Endothelial cell of coronary artery (primary cell): ENCODE measurements around the gene TRPM7. TPM values are rescaled to one million over a fixed set of nuclear protein-coding genes. Genes with fewer than 3 reads are reported as not detected.

Source experiments
- total RNA-seq: library from RNA; depleted of rRNA; stranded (reverse); fragments of >200 nt; gene quantifications from 2 replicates; pipeline ENCODE4 v1.2.3, GENCODE V29; 2014

TRPM7 gene
- total RNA-seq, result 25.4 and 32.9 TPM in 2 replicates

GRCh38 chr15:50686469-50687301, at the start of gene TRPM7:
Gene TRPM7 (minus strand): TSS chr15:50686797. CDS start chr15:50686533, 264 bp downstream.

GRCh38 chr15:50546566-50546965, 140.0 kb downstream of the TRPM7 start, which contains the start of gene USP50:
Gene USP50 (minus strand): TSS chr15:50546666. CDS start chr15:50546525, 141 bp downstream.

Other genes with a start within 250 kb of the TRPM7 start
- 0.09 TPM in 1 of 2 replicates, not detected in the other for gene USP50, start 140.1 kb downstream of the TRPM7 start, total RNA-seq
- 51.1 and 69.5 TPM in 2 replicates for gene SPPL2A, start 78.9 kb upstream of the TRPM7 start, total RNA-seq
- 7.5 and 9.4 TPM in 2 replicates for gene AP4E1, start 221.9 kb upstream of the TRPM7 start, total RNA-seq